ENCODE data around the gene CYRIA.

Gene CYRIA

DNA sequence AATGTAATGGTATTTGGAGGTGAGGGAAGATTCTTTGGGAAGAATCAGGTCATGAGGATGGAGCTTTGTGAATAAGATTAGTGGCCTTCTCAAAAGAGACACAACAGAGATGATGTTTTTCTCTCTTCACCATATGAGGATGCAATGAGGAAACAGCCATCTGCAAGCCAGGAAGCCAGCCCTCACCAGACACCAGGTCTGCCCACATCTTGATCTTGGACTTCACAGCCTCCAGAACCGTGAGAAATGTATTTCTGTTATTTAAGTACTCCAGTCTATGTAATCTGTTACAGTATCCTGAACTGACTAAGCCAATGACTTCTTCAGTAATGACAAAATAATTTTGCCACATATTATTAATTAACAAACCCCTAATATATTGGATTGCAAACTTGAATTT is 28.3 kb downstream of the CYRIA start:
- TF ChIP-seq Cebpa-rat (IDR thresholded peaks at IDR 0.05) = no peak
- H3K4me3 ChIP-seq = no peak overlapping the region
- peaks cover 0 to 15% (median 8%) of the 10 kb centered on the region in 11 experiments; a peak in 11 of 22 replicates for H3K9me3 ChIP-seq (replicated peaks in 1 of 11)
- H3K27me3 ChIP-seq = no peaks in the 10 kb centered on the region
- H4K20me1 ChIP-seq = peaks cover 0 to 75% (median 0%) of the 10 kb centered on the region in 11 experiments; a peak in 5 of 22 replicates
- peaks cover 89 to 100% (median 100%) of the 10 kb centered on the region in 10 experiments for H3K4me1 ChIP-seq
- peak overlapping the region in 8 of 11 experiments; percentile 58 to 77 (median 72); a peak in 14 of 22 replicates for H3K27ac ChIP-seq
- H3K9ac ChIP-seq = peak overlapping the region in 1 of 11 experiments; percentile 69; a peak in 2 of 22 replicates
- peak overlapping the region; percentile 74 to 95 (median 90); a peak in 20 of 22 replicates for H3K4me2 ChIP-seq
- peaks cover 0 to 27% (median 11%) of the 10 kb centered on the region in 11 experiments; a peak in 9 of 22 replicates for H3K36me3 ChIP-seq

DNA sequence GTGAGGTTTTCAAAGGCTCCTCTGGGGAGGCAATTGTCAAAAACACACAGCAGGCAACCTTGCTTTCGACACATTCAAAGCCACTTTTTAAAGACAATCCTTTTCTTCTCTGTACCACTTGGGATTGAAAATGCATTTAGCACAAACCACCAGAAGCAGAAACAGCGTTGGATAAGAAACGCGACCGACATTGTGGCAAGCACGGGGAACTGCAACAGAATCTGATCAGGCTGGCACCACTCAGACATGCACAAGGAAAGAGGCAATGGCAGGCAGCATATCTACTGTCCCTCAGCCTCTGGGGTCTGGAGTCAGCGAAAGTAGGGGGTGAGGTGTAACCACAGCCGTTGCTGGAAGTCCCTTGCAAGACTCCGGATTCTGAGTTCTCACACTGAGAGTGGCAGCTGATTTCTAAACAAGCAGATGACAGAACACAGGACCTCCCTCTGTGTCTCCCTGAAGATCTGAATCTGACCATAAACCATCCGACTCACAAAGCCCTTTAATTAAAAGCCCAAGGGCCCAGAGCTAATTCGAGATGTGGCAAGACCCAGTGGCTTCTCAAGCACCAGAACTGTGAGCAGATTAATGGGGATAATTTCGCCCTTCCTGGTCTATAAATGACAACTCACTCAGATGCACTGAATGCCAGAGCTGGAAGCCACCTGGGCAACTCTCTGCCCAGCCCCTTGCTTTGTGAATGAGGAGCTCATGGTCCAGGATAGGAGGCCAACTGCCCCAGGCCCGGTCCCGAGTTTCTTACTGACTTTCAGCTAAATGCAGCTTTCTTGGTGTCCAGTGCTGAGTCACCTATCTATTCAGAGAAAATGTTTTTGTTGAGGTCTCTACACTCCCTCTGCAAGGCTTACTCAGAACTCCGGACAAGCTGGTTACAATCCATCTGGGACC is 29.6 kb downstream of the CYRIA start:
- Histone ChIP-seq H3K27me3 (no peaks in the 10 kb centered on the region), H3K4me1 (peaks cover 98 to 100% (median 100%) of the 10 kb centered on the region in 10 experiments), H3K9me3 (replicated peaks in 1 of 11) (peaks cover 0 to 15% (median 8%) of the 10 kb centered on the region in 11 experiments; a peak in 11 of 22 replicates), H4K20me1 (peaks cover 0 to 75% (median 0%) of the 10 kb centered on the region in 11 experiments; a peak in 5 of 22 replicates), H3K9ac (peak overlapping the region; percentile 40 to 69 (median 59); a peak in 20 of 22 replicates), H3K4me2 (peak overlapping the region; percentile 74 to 95 (median 90)), H3K36me3 (peaks cover 0 to 34% (median 11%) of the 10 kb centered on the region in 11 experiments; a peak in 9 of 22 replicates), H3K27ac (peak overlapping the region; percentile 9 to 77 (median 68); a peak in 21 of 22 replicates), H3K4me3 (peak overlapping the region in 1 of 10 experiments; percentile 13; a peak in 1 of 20 replicates)
- peak in 1 of 11 experiments; percentile 66; a peak in 1 of 22 replicates for TF ChIP-seq Cebpa-rat (IDR thresholded peaks at IDR 0.05)

DNA sequence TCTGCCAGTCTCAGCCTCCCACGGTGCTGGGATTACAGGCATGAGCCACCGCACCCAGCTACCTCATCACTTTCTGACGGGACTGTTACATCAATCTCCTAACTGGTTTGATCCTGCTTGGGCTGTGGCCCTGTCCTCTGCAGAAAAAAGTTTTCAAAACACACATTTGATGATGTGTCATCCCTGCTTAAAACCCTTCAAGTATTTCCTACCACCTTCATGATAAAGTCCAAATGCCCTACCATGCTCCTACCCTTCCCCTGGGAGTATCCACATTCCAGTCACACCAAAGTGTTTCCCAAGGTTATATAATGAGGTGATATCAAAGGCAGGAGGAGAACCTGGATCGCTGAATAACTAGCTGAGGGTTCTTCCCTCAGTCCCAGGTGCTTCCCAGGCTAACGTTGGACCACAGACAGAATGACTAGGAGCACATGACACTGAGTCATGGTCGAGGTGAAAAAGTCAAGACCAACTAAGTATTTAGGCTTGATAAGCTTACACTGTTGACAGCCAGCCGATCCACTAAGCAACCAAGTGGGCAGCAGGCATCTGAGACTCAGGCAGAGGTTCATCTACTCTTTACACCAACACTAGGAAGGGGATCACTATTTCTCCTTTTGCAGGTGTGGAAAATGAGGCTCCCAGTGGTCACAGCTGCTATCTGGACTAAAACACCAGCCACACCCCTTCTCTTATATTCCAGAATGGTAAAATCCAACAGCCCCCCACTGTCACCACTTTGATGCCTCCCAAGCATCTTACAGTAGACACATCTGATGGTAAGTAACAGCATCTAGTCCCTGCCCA is 31.8 kb downstream of the CYRIA start:
- peak overlapping the region in 5 of 11 experiments; percentile 4 to 39 (median 17); a peak in 6 of 22 replicates for H3K27ac ChIP-seq
- H3K4me1 ChIP-seq = peaks cover 98 to 100% (median 100%) of the 10 kb centered on the region in 10 experiments
- peak overlapping the region; percentile 74 to 95 (median 90); a peak in 21 of 22 replicates for H3K4me2 ChIP-seq
- peaks cover 0 to 28% (median 11%) of the 10 kb centered on the region in 11 experiments; a peak in 9 of 22 replicates for H3K36me3 ChIP-seq
- H4K20me1 ChIP-seq = peaks cover 0 to 65% (median 0%) of the 10 kb centered on the region in 11 experiments; a peak in 5 of 22 replicates
- no peak overlapping the region for H3K9ac ChIP-seq
- H3K9me3 ChIP-seq (replicated peaks in 1 of 11) = peaks cover 0 to 15% (median 8%) of the 10 kb centered on the region in 11 experiments; a peak in 11 of 22 replicates
- no peak for TF ChIP-seq Cebpa-rat (IDR thresholded peaks at IDR 0.05)
- no peak overlapping the region for H3K4me3 ChIP-seq
- no peaks in the 10 kb centered on the region for H3K27me3 ChIP-seq

DNA sequence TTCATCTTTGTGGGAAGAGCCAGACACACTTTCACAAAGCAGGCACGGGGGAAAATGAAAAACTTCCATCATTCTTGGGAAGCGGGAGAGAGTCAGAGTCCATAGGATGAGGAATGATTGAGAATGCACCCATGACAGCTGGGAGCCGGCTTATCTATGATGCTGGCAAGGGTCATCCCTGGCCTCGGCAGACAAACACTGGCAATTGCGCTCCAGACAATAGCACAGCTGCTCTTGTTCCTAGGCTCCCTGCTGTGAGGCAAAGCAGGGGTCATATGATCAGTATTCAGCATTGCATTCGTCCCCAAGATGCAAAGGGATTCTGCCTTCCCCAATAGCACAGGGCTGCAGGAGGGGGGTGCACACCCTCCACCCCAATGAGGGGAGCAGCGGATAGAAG is 33.0 kb downstream of the CYRIA start:
- Histone ChIP-seq H3K4me2 (peak overlapping the region in 10 of 11 experiments; percentile 21 to 97 (median 93); a peak in 19 of 22 replicates), H3K4me3 (no peak overlapping the region), H3K4me1 (peaks cover 98 to 100% (median 100%) of the 10 kb centered on the region in 10 experiments), H3K36me3 (peaks cover 0 to 18% (median 5%) of the 10 kb centered on the region in 11 experiments; a peak in 8 of 22 replicates), H3K27me3 (no peaks in the 10 kb centered on the region), H3K27ac (0 out of 22 replicates have a peak overlapping the region, but pooled peaks of 1 of the 11 experiments have one; percentile 30), H3K9ac (no peak overlapping the region), H3K9me3 (replicated peaks in 1 of 11) (peaks cover 0 to 8% (median 5%) of the 10 kb centered on the region in 11 experiments; a peak in 11 of 22 replicates), H4K20me1 (peaks cover 0 to 62% (median 0%) of the 10 kb centered on the region in 11 experiments; a peak in 4 of 22 replicates)
- TF ChIP-seq Cebpa-rat (IDR thresholded peaks at IDR 0.05) = no peak

DNA sequence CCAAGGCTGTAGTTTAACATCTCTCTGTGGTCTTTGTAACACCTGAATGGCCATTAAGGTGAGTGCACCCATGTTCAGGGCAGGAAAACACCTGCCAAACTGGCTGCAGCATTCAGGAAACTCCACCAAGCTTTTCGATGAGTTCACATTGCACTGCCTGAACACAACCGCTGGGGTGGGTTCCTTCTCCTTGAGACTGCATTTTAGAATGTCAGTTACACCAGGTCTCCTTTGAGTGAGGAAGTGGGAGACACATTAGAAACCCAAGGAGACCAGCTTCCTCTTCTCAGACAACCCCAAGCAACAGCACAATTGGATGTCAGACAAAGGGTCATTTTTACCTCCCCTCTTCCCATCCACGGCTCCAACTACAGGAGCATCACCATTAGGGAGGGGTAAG is 35.2 kb downstream of the CYRIA start:
- TF ChIP-seq Cebpa-rat (IDR thresholded peaks at IDR 0.05) = no peak
- Histone ChIP-seq H3K4me2 (peak overlapping the region; percentile 88 to 99 (median 95)), H3K4me3 (peak overlapping the region in 1 of 10 experiments; percentile 18; a peak in 1 of 20 replicates), H3K4me1 (peaks cover 98 to 100% (median 100%) of the 10 kb centered on the region in 10 experiments), H3K9ac (peak overlapping the region in 4 of 11 experiments; percentile 11 to 94 (median 56); a peak in 4 of 22 replicates), H3K27ac (peak overlapping the region in 10 of 11 experiments; percentile 18 to 99 (median 98); a peak in 16 of 22 replicates), H3K9me3 (replicated peaks in 1 of 11) (no peaks in the 10 kb centered on the region), H3K36me3 (peaks cover 0 to 7% (median 0%) of the 10 kb centered on the region in 11 experiments; a peak in 3 of 22 replicates), H3K27me3 (no peaks in the 10 kb centered on the region), H4K20me1 (peaks cover 0 to 54% (median 0%) of the 10 kb centered on the region in 11 experiments; a peak in 4 of 22 replicates)

DNA sequence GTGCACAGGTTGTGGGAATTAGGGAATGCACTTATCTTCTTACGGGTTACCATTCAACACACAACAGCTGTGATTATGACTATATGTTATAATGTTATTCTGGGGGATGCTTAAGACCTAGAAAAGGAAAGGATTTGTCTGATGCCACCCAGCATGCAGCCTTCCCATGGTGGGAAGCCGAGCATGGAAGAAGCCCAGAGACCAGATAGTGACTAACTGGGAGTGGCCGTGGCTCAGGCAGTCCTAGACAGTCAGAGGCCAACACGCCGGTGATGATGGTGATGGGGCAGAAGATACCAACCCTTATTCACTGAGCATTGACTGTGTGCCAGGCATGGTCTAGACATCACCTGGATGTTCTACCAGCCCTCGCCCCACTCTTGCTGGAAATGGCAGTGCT is 35.9 kb downstream of the CYRIA start:
- Histone ChIP-seq H3K9ac (peak overlapping the region in 5 of 11 experiments; percentile 5 to 94 (median 37); a peak in 5 of 22 replicates), H3K36me3 (peaks cover 0 to 7% (median 0%) of the 10 kb centered on the region in 11 experiments; a peak in 3 of 22 replicates), H3K27ac (peak overlapping the region in 9 of 11 experiments; percentile 88 to 99 (median 98); a peak in 14 of 22 replicates), H3K4me3 (peak overlapping the region in 1 of 10 experiments; percentile 18; a peak in 2 of 20 replicates), H3K9me3 (replicated peaks in 1 of 11) (no peaks in the 10 kb centered on the region), H3K27me3 (no peaks in the 10 kb centered on the region), H3K4me2 (peak overlapping the region; percentile 88 to 99 (median 95)), H3K4me1 (peaks cover 97 to 100% (median 98%) of the 10 kb centered on the region in 10 experiments), H4K20me1 (peaks cover 0 to 47% (median 0%) of the 10 kb centered on the region in 11 experiments; a peak in 4 of 22 replicates)
- no peak for TF ChIP-seq Cebpa-rat (IDR thresholded peaks at IDR 0.05)

DNA sequence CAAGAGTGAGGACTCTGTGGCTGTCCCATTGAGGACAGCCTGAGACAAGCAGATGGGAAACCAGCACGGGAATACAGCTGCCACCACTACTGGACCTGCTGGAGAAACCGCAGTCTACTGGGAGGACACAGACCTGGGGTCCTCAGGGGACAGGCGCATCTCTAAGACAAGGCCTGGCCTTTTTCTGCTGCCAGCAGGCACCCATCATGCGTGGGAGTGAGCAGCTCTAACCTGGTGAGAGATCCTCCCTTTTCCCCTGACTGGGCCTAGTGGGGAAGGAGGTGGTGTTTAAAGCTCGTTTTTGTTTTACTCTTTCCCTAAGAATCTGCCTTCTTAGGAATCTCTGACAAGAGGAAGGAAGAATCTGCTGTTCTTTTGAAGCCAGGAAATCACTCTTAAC is 36.6 kb downstream of the CYRIA start:
- H3K4me3 ChIP-seq = no peak overlapping the region
- peak overlapping the region; percentile 5 to 94 (median 69); a peak in 20 of 22 replicates for H3K9ac ChIP-seq
- H3K9me3 ChIP-seq (replicated peaks in 1 of 11) = no peaks in the 10 kb centered on the region
- peaks cover 0 to 41% (median 0%) of the 10 kb centered on the region in 11 experiments; a peak in 4 of 22 replicates for H4K20me1 ChIP-seq
- peak overlapping the region; percentile 88 to 99 (median 95) for H3K4me2 ChIP-seq
- H3K27ac ChIP-seq = peak overlapping the region; percentile 48 to 99 (median 97); a peak in 21 of 22 replicates
- no peak for TF ChIP-seq Cebpa-rat (IDR thresholded peaks at IDR 0.05)
- H3K4me1 ChIP-seq = peaks cover 97 to 100% (median 98%) of the 10 kb centered on the region in 10 experiments
- H3K27me3 ChIP-seq = no peaks in the 10 kb centered on the region
- H3K36me3 ChIP-seq = peaks cover 0 to 7% (median 0%) of the 10 kb centered on the region in 11 experiments; a peak in 2 of 22 replicates

Measured in BLaER1 treated with 17β-estradiol and CSF1 and Interleukin-3, amounts not matched to agents 10 nM and 100 nM (cell line).